ENCODE measurements around the gene SLC25A1. TPM values are rescaled to one million over a fixed set of nuclear protein-coding genes. Genes with fewer than 3 reads are reported as not detected.

The SLC25A1 gene
- total RNA-seq, 3 donors from 2014 or later, result 88.3 to 165 (median 135) TPM

DNA sequence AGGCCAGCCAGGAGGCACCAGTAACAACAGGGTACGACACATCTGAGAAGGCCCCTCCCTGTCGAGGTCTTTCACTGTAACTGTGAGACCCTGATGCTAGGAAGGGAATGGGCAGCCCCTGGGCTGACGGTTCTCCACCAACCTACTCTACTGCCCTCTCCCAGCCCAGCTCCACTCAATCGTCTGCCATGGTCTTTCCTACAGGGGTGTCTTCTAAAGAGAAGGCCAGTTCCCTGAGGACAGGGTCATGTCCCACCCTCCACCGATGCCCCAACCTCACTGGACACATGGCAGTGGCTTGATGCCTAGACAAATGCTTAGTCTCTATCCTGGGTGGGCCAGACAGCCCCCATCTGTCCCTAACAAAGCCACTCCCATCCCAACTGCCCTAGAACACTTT, 46.0 kb upstream of the SLC25A1 start:
- Histone ChIP-seq H3K9me3 (no peaks in the 10 kb centered on the region), H3K4me3 (no peak overlapping the region), H3K36me3 (ENCODE audit: low read depth) (no peaks in the 10 kb centered on the region), H3K4me1 (ENCODE audit: low read depth) (no peaks in the 10 kb centered on the region)
- TF ChIP-seq, protein P1, sequence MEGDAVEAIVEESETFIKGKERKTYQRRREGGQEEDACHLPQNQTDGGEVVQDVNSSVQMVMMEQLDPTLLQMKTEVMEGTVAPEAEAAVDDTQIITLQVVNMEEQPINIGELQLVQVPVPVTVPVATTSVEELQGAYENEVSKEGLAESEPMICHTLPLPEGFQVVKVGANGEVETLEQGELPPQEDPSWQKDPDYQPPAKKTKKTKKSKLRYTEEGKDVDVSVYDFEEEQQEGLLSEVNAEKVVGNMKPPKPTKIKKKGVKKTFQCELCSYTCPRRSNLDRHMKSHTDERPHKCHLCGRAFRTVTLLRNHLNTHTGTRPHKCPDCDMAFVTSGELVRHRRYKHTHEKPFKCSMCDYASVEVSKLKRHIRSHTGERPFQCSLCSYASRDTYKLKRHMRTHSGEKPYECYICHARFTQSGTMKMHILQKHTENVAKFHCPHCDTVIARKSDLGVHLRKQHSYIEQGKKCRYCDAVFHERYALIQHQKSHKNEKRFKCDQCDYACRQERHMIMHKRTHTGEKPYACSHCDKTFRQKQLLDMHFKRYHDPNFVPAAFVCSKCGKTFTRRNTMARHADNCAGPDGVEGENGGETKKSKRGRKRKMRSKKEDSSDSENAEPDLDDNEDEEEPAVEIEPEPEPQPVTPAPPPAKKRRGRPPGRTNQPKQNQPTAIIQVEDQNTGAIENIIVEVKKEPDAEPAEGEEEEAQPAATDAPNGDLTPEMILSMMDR (IDR thresholded peaks at IDR 0.05), result no peak
- DNase-seq (no peak), ATAC-seq (no peak)
- intact Hi-C loops (cut with DNase I, micrococcal nuclease), result no loop called here

GRCh38 chr22:19223617-19224016, 45.1 kb upstream of the SLC25A1 start:
- Histone ChIP-seq H3K36me3 (ENCODE audit: low read depth) (no peaks in the 10 kb centered on the region), H3K4me3 (no peak overlapping the region), H3K9me3 (no peaks in the 10 kb centered on the region), H3K4me1 (ENCODE audit: low read depth) (no peaks in the 10 kb centered on the region)
- DNase-seq (no peak), ATAC-seq (no peak)
- intact Hi-C loops (cut with DNase I, micrococcal nuclease), result no loop called here
- TF ChIP-seq, protein P1 (IDR thresholded peaks at IDR 0.05), result no peak

GRCh38 chr22:19223110-19223509, 44.6 kb upstream of the SLC25A1 start:
- no peak for ATAC-seq
- DNase-seq, result no peak

DNA sequence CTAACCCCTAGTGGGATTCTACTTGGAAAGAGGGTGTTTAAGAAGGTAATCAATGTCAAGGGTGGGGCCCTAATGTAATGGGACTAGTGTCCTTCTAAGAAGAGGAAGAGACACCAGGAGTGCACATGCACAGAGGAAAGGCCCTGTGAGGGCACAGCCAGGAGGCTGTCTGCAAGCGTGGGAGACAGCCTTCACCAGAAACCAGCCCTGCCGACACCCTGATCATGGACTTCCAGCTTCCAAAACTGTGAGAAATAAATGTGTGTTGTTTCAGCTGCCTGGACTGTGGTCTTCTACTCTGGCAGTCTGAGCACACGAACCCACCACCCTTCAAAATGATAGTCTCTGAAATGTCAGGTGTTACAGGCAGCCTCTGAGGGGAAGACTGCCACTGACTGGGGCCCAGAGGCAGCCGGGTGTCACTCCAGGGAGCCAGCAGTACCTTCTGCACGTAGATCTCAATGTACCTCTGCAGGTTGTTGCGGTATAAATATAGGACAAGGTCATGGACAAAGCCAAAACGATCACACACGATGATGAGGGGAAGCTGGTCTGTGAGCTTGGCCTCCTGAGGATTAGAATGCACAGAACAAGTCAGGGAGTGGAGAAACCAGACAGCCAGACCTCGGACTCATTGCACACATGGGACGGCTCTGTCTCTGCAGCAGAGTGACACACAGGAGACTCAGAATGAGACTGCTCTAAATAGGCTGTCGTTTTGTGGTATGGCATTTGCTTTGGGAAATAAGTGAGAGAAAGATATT, 43.9 kb upstream of the SLC25A1 start:
- Histone ChIP-seq H3K9me3 (no peaks in the 10 kb centered on the region), H3K4me1 (ENCODE audit: low read depth) (peaks cover 3% of the 10 kb centered on the region), H3K4me3 (no peak overlapping the region), H3K36me3 (ENCODE audit: low read depth) (no peaks in the 10 kb centered on the region)
- intact Hi-C loops (cut with DNase I, micrococcal nuclease), result no loop called here
- DNase-seq (no peak), ATAC-seq (no peak)
- TF ChIP-seq, protein P1 (IDR thresholded peaks at IDR 0.05), result no peak

More at GRCh38 chr22:19223110-19223509, 44.6 kb upstream of the SLC25A1 start:
- H3K4me3 ChIP-seq, result no peak overlapping the region
- intact Hi-C loops (cut with DNase I, micrococcal nuclease), result no loop called here
- TF ChIP-seq, protein P1 (IDR thresholded peaks at IDR 0.05), result no peak
- no peaks in the 10 kb centered on the region for H3K4me1 ChIP-seq (ENCODE audit: low read depth)
- no peaks in the 10 kb centered on the region for H3K36me3 ChIP-seq (ENCODE audit: low read depth)
- no peaks in the 10 kb centered on the region for H3K9me3 ChIP-seq

- Histone ChIP-seq H3K4me3 (no peak overlapping the region), H3K4me1 (ENCODE audit: low read depth) (peaks cover 3% of the 10 kb centered on the region), H3K36me3 (ENCODE audit: low read depth) (no peaks in the 10 kb centered on the region), H3K9me3 (no peaks in the 10 kb centered on the region)
- ATAC-seq (no peak), DNase-seq (no peak)
- TF ChIP-seq, protein P1 (IDR thresholded peaks at IDR 0.05), result no peak
- intact Hi-C loops (cut with DNase I, micrococcal nuclease), result no loop called here
Observed at GRCh38 chr22:19220867-19221266, 42.3 kb upstream of the SLC25A1 start.

Data from mucosa of descending colon (tissue), 3 donors.